A673 (cell line): Measurements from ENCODE around the gene SYTL1.

Experiments
- EZH2 ChIP-seq: fragments of 200-600 bp; sonication (generic); IDR thresholded peaks from 2 replicates; pipeline ENCODE4 v1.6.1; 2017; ENCODE audit warnings: borderline replicate concordance, low read depth, mild to moderate bottlenecking, mixed read lengths, antibody characterized with exemption, low read length; ENCODE audit not compliant: poor library complexity, severe bottlenecking
- TF ChIP-seq, protein P1 (sequence below): fragments of 300-800, 200-600 bp; sonication (generic); conservative IDR thresholded peaks from 2 replicates; pipeline ENCODE4 v1.5.1; 2017; ENCODE audit warnings: low read depth, mild to moderate bottlenecking, antibody characterized with exemption, low read length, moderate library complexity, mixed read lengths

DNA sequence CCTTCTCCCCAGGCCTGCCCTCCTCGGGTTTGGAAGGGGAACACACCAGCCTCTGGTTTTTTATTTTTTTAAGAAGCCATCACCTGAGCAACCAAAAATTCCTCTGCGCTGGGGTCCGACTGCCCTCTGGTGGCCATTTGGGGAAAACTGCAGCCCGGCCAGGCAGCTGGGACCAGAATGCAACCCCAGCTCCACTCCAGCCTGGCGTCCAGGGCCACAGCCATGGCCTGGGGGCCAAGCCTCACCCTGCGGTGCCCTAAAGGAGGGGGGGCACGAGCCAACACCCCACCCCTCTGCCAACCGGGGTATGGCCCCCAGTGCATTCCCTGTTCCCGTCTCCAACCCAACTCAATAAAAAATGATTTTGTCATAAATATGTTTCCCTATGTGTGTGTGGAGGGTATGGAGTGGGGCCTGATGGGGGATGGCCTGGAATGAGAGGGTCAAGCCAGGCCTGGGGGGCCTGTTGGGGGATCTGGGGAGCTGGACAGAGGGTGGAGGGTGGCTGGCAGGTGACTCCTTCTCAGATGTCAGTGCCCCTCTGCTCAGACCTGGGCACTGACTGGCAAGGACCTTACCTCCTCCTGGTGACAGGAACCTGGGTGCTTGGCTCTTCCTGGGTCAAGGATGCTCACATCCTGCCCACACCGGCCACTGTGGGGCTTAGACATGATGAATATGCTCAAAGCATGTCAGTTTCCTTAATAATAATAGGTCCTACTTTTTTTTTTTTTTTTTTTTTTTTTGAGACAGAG lies 53.8 kb downstream of the SYTL1 start:
- TF ChIP-seq, protein P1, sequence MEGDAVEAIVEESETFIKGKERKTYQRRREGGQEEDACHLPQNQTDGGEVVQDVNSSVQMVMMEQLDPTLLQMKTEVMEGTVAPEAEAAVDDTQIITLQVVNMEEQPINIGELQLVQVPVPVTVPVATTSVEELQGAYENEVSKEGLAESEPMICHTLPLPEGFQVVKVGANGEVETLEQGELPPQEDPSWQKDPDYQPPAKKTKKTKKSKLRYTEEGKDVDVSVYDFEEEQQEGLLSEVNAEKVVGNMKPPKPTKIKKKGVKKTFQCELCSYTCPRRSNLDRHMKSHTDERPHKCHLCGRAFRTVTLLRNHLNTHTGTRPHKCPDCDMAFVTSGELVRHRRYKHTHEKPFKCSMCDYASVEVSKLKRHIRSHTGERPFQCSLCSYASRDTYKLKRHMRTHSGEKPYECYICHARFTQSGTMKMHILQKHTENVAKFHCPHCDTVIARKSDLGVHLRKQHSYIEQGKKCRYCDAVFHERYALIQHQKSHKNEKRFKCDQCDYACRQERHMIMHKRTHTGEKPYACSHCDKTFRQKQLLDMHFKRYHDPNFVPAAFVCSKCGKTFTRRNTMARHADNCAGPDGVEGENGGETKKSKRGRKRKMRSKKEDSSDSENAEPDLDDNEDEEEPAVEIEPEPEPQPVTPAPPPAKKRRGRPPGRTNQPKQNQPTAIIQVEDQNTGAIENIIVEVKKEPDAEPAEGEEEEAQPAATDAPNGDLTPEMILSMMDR, result peak; percentile 95
- no peak for TF ChIP-seq EZH2
